A673 (cell line): Measurements from ENCODE around the gene OTOGL. TPM values are rescaled to one million over a fixed set of nuclear protein-coding genes. Genes with fewer than 3 reads are reported as not detected.
A peak's percentile ranks its signal among the peaks of the same experiment; 100 is the strongest.

Experiments
- BruUV-seq: library from RNA; stranded (reverse); fragments of 400-500 nt; replicated peaks from 2 replicates; lab custom pipeline; 2021; lab: Mats Ljungman, UMichigan
- CTCF ChIA-PET: fragments of 300-600 bp; sonication (Branson Sonifier 250); formaldehyde crosslinking; loops from one replicate; lab custom pipeline; 2022; ENCODE audit warnings: antibody characterized with exemption; lab: Charles Lee
- POLR2A ChIA-PET: fragments of 300-600 bp; sonication (Branson Sonifier 250); formaldehyde crosslinking; loops from one replicate; lab custom pipeline; 2022; ENCODE audit warnings: antibody characterized with exemption; ENCODE audit not compliant: low non-redundant PET; lab: Charles Lee
- DNase-seq: peaks from one replicate; pipeline ENCODE4 v3.0.0-alpha.2; 2015; ENCODE audit warnings: low spot score
- H3K27ac ChIP-seq: fragments of 200-600 bp; sonication (generic); 2 replicates; pipeline ENCODE4 v1.5.1; 2016; ENCODE audit warnings: mixed run types, low read depth, mild to moderate bottlenecking, mixed read lengths, antibody characterized with exemption, low read length; ENCODE audit not compliant: poor library complexity, severe bottlenecking
- H3K27me3 ChIP-seq: fragments of 200-600 bp; sonication (generic); replicated peaks from 2 replicates; pipeline ENCODE4 v1.6.1; 2017; ENCODE audit warnings: mixed run types, low read depth, mild to moderate bottlenecking, mixed read lengths, antibody characterized with exemption, low read length; ENCODE audit not compliant: insufficient read depth, poor library complexity
- H3K36me3 ChIP-seq: fragments of 200-600 bp; sonication (generic); 2 replicates; pipeline ENCODE4 v1.6.1; 2016; ENCODE audit warnings: mixed run types, mild to moderate bottlenecking, mixed read lengths, antibody characterized with exemption, low read length; ENCODE audit not compliant: insufficient read depth, poor library complexity, severe bottlenecking
- H3K4me1 ChIP-seq: fragments of 200-600 bp; sonication (generic); 2 replicates; pipeline ENCODE4 v1.6.1; 2017; ENCODE audit warnings: mixed run types, mild to moderate bottlenecking, mixed read lengths, antibody characterized with exemption, low read length; ENCODE audit not compliant: insufficient read depth, poor library complexity, severe bottlenecking
- H3K4me3 ChIP-seq: fragments of 200-600 bp; sonication (generic); 2 replicates; pipeline ENCODE4 v1.5.1; 2016; ENCODE audit warnings: low read depth, mixed run types, mild to moderate bottlenecking, mixed read lengths, low read length; ENCODE audit not compliant: poor library complexity, severe bottlenecking
- H3K9me3 ChIP-seq: fragments of 200-600 bp; sonication (generic); 2 replicates; pipeline ENCODE4 v1.6.1; 2016; ENCODE audit warnings: mixed run types, low read depth, mild to moderate bottlenecking, mixed read lengths, antibody characterized with exemption, low read length; ENCODE audit not compliant: poor library complexity, severe bottlenecking
- CTCF ChIP-seq: fragments of 300-800, 200-600 bp; sonication (generic); conservative IDR thresholded peaks from 2 replicates; pipeline ENCODE4 v1.5.1; 2017; ENCODE audit warnings: low read depth, mild to moderate bottlenecking, antibody characterized with exemption, low read length, moderate library complexity, mixed read lengths
- EZH2 ChIP-seq: fragments of 200-600 bp; sonication (generic); IDR thresholded peaks from 2 replicates; pipeline ENCODE4 v1.6.1; 2017; ENCODE audit warnings: borderline replicate concordance, low read depth, mild to moderate bottlenecking, mixed read lengths, antibody characterized with exemption, low read length; ENCODE audit not compliant: poor library complexity, severe bottlenecking
- intact Hi-C: fragments of 100-400 bp; cut with micrococcal nuclease; formaldehyde crosslinking; loops from one replicate; pipeline ENCODE4 v1.10.0; 2022; ENCODE audit not compliant: unreplicated experiment
- total RNA-seq: library from RNA; stranded (reverse); gene quantifications from 2 replicates; pipeline ENCODE4 v1.2.3, GENCODE V29; 2021

Gene OTOGL
- total RNA-seq, 1 experiment from 2014 or later, result 0.73 TPM

GRCh38 chr12:80234667-80235066 is 135.3 kb downstream of the OTOGL start:
- peak; percentile 70 for DNase-seq
- no TSS peak for BruUV-seq
- Histone ChIP-seq H3K9me3 (no peaks in the 10 kb centered on the region), H3K27me3 (no peaks in the 10 kb centered on the region), H3K4me1 (peaks cover 32% of the 10 kb centered on the region), H3K27ac (no peak overlapping the region), H3K36me3 (no peaks in the 10 kb centered on the region), H3K4me3 (no peak overlapping the region)
- POLR2A ChIA-PET, result no interaction called here
- CTCF ChIA-PET, result interaction anchor here (1.6 kb wide), 1 partner anchor 40 kb away, joined by 6 read pairs; no protein-coding TSS in a partner anchor
- intact Hi-C loops, result no loop called here
- TF ChIP-seq EZH2 (no peak), CTCF (no peak)

DNA sequence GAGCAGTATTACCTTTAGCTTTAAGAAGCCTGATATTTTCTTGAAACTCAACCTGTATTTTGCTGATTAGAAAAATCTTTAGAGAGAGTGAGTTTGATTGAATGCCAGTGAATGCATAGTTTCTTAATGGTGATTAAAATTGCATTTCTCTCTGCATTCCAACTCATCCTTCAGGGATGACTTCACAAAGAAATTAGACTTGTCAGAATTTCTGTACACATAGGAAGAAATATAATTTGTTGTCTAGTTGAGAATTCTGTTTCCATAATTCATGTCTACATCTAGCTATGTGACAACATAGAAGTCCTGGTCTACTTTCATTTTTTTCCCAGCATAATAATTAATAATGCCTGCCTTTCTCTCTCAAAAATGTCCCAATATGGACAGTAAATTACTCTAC is 136.6 kb downstream of the OTOGL start:
- H3K4me1 ChIP-seq, result peaks cover 20% of the 10 kb centered on the region
- H3K27ac ChIP-seq, result no peak overlapping the region
- H3K27me3 ChIP-seq, result no peaks in the 10 kb centered on the region
- H3K36me3 ChIP-seq, result no peaks in the 10 kb centered on the region
- H3K9me3 ChIP-seq, result no peaks in the 10 kb centered on the region
- BruUV-seq, result no TSS peak
- DNase-seq, result no peak
- intact Hi-C loops, result no loop called here
- no peak overlapping the region for H3K4me3 ChIP-seq
- POLR2A ChIA-PET, result no interaction called here
- TF ChIP-seq CTCF, result no peak
- no peak for TF ChIP-seq EZH2
- CTCF ChIA-PET, result no interaction called here

DNA sequence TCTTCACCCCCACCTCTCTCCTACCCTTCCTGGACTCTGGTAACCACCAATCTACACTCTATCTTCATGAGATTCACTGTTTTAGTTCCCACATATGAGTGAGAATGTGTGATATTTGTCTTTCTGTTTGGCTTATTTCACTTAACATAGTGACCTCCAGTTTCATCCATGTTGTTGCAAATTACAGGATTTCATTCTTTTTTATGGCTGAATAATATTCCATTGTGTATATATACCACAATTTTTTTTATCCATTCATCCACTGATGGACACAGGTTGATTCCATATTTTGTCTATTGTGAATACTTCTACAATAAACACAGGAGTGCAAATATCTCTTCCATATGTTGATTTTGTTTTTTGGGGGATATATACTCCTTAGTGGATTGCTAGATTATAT is 140.5 kb downstream of the OTOGL start:
- Histone ChIP-seq H3K36me3 (no peaks in the 10 kb centered on the region), H3K27me3 (no peaks in the 10 kb centered on the region), H3K4me1 (peaks cover 26% of the 10 kb centered on the region), H3K9me3 (no peaks in the 10 kb centered on the region), H3K27ac (no peak overlapping the region), H3K4me3 (no peak overlapping the region)
- BruUV-seq, result no TSS peak
- CTCF ChIA-PET, result no interaction called here
- DNase-seq, result no peak
- POLR2A ChIA-PET, result no interaction called here
- TF ChIP-seq EZH2 (no peak), CTCF (no peak)
- intact Hi-C loops, result no loop called here
